ENCODE measurements around the gene HAO1.
"Not testable (repeated sequence)": the region's sequence is repeated elsewhere in the genome, so short reads cannot be mapped to it uniquely, and the experiment has no call there.

Gene HAO1

DNA sequence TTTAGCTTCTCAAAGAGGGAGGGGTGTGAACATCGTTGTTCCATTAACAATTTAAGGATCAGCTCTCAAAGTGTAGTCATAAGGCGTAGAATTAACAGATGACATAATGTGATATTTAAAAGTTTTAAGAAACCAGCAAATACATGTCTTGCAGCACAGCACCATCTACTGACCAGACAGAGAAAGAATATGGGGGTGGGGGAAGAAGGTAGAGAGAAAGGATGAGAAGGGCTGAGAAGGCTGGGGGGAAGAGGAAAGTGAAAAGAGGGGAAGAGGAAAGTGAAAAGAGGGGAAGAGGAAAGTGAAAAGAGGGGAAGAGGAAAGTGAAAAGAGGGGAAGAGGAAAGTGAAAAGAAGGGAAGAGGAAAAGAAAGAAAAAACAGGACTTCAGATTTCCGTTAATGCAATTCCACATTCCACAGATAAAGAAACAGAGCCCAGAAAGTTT is 80.9 kb downstream of the HAO1 start:
- in situ Hi-C loops (cut with MboI; ENCODE audit: low sequenced_read_pairs), result no loop called here

DNA sequence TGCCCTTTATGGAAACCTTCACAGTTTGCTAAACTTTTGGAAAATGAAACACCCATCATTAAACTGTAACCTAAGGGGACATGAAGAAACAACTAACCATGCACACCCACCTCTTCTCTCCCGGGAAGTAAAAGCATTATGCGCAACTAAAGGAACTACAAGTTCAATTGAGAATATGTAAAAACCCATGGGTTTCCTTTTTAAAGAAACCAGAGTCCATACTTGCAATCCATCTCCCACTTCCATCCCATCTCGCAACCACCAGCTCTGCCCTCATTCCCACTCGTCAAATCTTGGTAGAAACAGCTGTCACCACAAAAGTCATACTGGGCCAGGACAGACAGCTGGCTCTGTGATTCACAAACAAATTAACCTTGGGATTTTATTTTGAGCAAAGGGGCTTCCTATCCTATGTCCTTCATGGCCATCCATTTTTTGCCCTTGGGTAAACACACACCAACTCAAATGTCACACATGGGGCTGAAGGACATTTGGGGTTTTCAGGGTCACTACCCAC is 81.5 kb downstream of the HAO1 start:
- in situ Hi-C loops (cut with MboI; ENCODE audit: low sequenced_read_pairs), result no loop called here

DNA sequence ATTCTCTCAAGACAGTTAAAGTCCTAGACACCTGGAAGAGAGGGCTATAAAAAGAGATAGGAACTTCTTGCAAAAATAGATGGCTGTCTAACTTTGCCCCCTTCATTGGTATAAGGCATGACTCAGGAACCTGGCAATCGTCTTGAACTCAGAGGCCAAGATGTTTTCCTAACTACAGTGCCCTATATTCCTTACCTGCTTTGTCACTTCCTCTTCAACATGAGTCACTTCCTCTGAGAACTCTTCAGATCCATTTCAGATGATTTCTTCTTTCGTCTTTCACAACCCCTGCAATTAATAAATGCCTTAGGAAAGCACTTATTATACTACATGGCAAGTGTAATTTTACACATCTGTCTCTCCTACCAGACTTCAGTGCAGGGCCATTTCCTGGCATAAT is 83.5 kb downstream of the HAO1 start:
- in situ Hi-C loops (cut with MboI; ENCODE audit: low sequenced_read_pairs), result no loop called here

DNA sequence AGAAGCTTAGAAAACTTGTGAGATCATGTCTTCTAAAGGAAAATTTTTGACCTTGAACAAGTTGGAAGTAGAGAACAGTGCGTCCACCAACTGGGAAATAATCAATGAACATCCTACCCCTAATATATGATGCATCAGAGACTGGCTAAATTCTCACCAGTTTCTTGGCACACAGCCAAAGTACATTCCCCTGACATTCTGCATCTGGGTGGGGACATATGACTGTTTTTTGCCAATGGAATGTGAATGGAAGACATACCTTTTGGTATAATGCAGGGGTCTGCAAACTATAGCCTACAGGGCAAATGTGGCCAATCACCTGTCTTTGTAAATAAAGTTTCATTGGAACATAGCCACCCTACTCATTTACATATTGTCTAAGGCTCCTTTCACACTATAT is 84.7 kb downstream of the HAO1 start:
- in situ Hi-C loops (cut with MboI; ENCODE audit: low sequenced_read_pairs), result no loop called here

DNA sequence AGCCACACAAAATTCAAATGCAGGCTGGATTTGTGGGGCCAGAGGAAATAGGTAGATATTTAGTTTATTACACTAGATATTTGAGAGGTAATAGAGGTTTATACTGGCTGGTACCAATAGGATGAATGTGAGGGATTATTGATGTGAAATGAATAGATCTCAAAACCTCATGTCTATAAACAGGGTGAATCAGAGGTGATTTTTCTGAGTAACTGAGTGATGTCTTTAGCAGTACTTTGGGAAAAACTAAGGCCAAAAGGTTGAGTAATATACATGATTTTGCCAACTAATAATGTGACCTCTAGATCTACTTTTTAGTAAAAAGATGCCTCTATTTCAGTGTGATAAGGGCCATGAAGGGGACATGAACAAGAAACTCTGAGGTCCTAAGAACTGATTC is 86.8 kb downstream of the HAO1 start:
- in situ Hi-C loops (cut with MboI; ENCODE audit: low sequenced_read_pairs), result no loop called here

DNA sequence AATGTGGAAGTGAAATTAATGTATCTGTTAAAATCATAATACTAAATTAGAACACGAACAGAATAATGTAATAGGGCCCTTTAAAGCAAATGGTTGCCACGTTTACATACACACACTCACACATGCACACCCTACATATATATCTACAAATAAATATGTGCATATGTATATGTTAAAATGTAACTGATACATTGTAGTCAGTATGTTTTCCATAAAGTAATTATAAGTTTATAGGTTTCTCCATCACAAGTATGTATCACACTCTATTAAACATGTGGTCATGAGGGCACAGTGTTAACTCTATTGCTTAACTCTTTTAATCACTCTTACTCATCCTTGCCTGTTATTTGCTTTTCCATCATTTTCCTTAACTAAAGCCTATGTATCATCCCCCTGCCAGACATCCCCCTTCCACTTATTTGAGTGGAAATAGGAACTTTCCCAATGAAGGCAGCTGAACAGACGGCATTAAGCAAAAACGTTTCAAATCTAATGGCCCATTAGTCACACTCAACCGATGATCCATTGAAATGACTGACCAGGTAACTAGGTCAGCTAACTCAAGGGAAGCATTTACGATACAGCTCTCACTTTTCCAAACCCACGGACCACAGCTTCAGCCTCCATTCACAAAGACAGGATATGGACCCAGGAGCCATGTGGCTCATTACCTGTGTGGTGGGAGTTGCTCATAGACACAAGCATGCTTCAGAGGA is 89.3 kb downstream of the HAO1 start:
- in situ Hi-C loops (cut with MboI; ENCODE audit: low sequenced_read_pairs), result no loop called here

DNA sequence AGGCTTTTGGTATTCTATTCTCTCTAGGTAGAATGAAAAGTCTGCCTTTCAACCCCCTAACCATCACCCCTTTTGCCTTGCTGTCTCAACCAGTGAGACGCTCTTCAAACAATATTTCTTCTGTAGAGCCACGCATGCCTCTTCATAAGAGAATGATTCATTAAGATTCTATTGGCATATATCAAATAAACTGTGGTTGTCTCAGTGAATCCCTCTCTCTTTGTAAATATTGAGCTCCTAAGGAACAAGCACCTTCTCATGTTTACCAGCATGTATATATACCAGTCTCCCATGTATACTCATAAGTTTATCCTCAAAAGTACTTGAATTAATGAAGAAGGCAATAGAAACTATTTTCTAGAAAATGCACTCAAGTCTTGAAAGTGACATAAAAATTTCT is 90.6 kb downstream of the HAO1 start:
- in situ Hi-C loops (cut with MboI; ENCODE audit: low sequenced_read_pairs), result no loop called here

DNA sequence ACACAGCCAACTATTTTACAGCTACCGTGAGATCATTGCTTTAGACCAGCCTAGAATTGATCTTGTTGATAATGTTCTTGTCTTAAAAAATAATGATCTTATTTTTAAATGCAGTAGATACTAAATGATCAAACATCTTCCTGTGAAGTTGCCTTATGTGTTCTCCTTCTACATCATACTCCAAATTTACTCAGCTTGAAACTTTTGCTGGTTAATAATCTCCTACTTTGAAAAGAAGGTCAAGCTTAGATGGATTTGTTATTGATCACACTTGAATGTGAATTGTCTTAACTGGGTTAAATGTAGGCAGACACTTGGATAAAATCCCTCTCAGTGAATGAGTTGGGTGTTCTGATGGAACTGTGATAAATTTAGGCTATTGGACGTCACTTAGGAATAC is 91.9 kb downstream of the HAO1 start:
- in situ Hi-C loops (cut with MboI; ENCODE audit: low sequenced_read_pairs), result no loop called here

DNA sequence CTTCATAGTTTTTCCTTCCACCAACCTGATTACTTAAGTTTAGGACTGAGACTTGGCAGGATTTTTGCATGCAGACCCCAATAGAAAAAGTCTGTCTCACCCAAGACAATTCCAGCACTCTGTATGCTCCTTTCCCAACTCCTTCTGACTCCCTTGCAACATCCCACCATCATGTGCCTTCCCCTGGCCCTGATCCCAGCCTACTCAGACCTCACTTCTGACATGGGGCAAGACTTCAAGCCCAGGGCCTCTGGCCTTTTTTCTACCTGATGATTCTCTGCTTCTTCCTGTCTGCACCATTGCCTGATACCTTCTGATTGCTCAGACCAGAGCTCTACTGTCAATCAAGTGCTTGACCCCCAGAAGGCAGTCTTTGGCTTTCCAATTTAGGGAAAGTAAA is 96.6 kb downstream of the HAO1 start:
- in situ Hi-C loops (cut with MboI; ENCODE audit: low sequenced_read_pairs), result no loop called here

DNA sequence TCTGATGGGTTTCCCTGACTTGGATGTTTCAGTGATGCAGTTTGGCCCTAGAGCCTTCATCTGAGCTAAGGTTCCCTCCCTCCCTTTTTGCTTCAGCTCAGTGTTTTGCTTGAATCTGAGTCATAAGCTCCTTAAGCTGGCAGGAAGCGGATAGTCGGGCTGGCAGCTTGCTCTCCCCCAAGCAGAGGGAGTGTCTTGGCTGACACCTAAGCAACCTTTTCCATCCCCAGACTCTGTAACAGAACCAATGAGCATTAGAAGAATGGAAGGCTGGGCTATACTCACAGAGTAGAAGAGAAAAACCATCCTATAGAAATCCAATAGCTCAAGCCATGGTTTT is 98.3 kb downstream of the HAO1 start:
- in situ Hi-C loops (cut with MboI; ENCODE audit: low sequenced_read_pairs), result no loop called here

DNA sequence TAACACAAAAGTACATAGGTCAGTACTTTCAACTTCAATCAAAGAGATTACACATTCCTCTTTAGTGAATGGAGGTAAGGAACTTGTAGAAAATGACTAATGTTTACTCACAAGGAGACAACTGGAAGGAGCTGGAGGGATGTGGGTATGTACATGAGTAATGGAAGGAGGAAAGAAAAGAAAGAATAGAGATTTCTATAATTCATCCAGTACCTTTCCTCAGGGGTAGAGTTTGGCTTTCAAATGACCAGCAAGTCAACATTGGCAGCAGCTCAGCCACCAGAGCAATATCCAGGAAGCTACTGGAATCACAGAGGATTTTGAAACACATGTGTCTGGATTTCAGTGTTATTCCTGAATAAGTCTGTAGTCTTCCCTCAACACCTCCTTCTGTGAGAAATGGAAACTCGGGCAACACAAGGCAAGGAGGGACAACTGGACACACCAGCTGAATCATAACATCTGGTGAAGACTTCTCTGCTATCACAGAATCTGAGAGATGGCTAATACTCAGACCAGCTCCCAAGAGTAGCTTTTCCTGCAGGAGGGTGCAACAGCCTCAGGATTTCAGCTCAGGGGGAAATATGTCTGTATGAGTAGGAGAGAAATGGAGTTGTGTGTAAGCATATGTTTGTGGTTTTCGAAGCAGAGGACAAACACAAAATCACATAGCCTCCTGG is 98.8 kb downstream of the HAO1 start:
- in situ Hi-C loops (cut with MboI; ENCODE audit: low sequenced_read_pairs), result no loop called here

DNA sequence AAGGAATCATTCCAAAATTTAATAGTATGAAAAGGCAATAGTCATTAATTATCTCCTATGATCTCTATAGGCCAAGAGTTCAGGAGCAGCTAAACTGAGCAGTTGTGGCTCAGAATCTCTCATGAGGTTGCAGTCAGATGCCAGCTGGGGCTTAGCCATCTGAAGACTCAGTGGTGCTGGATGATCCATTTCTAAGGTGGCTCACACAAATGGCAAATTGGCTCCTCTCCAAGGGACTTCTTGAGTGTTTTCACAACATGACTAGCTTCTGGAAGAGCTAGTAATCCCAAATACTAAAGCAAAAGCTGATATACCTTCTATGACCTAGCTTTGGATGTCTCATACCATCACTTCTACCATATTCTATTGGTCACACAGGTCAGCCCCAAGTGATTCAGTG is 104.2 kb downstream of the HAO1 start:
- in situ Hi-C loops (cut with MboI; ENCODE audit: low sequenced_read_pairs), result no loop called here

DNA sequence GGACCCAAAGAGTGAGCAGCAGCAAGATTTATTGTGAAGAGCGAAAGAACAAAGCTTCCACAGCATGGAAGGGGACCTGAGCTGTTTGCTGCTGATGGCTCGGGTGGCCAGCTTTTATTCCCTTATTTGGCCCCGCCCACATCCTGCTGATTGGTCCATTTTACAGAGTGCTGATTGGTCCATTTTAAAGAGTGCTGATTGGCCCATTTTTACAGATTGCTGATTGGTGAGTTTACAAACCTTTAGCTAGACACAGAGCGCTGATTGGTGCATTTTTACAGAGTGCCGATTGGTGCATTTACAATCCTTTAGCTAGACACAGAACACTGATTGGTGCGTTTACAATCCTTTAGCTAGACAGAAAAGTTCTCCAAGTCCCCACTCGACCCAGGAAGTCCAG is 105.8 kb downstream of the HAO1 start:
- in situ Hi-C loops (cut with MboI; ENCODE audit: low sequenced_read_pairs), result not testable (repeated sequence)
